ENCODE measurements around the gene ZNF432.

ZNF432 gene

DNA sequence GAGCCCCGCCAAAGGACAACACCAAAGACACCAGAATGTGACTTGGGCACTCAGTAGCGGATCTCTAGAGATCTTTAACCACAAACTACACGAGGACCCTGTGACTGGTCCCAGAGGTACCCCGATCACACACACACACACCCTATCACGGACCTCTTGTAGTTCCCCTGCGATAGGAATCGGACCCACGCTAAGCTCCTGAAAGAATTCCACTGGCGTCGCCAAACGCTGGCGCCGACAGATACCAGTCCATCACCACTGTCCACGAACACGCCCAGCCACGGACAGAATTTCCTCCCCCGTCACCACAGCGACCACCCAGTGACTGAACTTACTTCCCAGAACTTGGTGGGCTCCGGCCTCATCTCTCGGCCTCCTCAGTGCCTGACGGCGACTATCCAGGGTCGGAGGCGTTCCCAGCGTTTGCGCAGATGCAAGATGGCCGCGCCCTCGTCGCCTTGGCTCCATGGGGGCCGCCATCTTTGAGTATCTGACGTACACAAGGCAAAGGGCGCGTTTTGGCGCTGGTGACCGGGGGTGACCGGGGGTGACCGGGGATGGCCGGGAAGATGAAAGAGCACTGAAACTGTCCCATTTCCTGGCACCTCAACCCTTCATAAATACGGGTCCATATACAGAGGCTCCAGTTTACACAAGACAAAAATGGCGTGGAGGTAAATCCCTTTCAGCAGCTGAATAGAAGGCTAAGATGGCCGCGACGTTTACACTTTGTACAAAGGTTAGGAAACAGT is 40.7 kb downstream of the ZNF432 start, which contains the start of gene ZNF615:
TSS of gene ZNF615 (minus strand) at position 406 of the 752 bp plus-strand sequence. CDS start 4,500 bp downstream, outside the sequence.
- peak; percentile 85 for DNase-seq

DNA sequence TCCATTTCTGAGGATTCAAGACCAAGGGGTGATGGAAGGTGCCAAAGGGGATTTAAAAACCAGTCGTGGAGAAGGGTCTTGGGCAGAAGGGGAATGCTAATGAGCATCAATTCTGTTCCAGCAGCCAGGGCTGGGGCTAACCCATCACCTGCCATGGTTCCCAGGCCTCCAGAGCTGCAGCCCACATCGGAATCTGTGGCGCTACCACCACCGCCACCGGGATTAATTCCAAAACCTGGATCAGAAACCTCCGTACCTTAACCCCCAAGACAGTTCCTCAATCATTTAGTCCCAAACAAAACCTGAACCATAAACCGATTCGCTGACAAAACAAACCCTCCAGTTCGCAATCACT is 41.2 kb downstream of the ZNF432 start:
- DNase-seq, result no peak

DNA sequence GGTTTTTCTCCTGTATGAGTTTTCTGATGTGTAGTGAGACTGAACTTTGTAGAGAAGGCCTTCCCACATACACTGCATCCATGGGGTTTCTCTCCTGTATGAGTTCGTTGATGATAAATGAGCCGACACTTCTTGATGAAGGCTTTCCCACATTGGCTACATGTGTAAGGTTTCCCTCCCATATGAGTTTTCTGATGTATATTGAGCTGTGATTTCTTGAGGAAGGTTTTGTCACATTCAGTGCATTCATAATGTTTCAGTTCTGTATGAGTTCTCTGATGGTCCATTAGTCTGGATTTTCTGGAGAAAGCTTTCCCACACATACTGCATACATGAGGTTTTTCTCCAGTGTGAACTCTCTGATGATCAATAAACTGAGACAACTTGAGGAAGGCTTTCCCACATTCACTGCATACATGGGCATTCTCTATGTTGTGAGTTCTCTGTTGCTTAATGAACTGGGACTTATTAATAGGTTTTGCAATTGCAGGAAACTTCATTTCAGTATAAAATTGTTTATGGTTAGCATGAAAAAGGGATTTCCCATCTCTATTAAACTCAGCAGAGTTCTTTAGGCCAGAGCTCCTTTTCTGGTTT is 54.5 kb downstream of the ZNF432 start:
- DNase-seq, result peak; percentile 2

DNA sequence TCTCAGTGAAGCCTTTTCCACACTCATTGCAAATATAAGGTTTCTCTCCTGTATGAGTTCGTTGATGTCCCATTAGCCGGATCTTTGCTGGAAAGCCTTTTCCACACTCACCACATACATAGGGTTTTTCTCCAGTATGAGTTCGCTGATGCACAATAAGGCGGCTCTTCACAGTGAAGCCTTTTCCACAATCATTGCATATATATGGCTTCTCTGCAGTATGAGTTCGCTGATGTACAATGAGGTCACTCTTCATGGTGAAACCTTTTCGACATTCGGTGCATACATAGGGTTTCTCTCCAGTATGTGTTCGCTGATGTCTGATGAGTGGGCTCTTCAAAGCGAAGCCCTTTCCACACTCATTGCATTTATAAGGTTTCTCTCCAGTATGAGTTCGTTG is 55.2 kb downstream of the ZNF432 start:
- no peak for DNase-seq

DNA sequence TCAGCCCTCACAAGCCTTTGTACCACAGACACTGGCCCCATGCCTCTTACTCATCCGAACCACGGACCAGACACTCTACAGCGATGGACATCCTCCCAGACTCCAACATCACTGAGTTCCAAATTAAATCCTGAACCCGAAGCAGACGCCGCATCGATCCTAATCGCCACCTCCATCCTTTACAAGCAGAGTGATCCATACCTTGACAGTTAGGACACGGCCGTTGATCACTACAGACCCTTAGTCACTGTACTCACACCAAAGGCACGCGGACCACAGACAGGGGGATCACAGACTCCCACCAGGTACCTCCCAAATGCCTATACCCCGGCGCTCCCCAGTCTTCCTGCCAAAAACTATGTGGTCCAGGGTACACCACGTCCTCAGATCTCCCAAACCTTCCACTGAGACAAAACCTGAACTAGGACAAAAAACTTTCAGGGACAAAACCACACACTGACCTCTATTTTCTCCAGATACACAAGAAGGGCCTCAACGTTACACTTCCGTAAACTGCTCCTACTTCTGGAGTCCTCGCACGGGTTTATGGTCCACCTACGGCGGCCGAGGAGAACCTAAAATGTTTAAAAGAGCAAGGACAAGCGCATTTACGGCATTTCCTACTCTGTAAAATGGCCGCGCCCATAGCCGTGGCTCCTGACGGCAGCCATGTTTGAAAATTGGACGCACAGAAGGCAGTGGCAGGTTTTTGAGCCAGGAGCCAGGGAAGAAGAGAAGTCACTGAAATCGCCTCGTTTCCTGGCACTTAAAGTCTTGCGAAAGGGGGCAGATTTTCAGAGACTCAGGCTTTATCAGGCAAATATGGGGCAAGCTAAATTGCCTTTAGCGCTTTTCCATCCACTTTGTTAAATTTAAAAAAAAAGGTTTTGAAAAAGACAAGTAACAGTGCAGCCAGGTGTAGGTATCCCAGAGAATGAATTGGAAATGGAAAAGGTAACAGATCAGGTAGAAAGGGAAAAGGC is 62.0 kb downstream of the ZNF432 start, which contains the start of gene ZNF350:
TSS of gene ZNF350 (minus strand) at position 532 of the 983 bp plus-strand sequence. CDS start 12,480 bp downstream, outside the sequence.
- peak; percentile 96 for DNase-seq

DNA sequence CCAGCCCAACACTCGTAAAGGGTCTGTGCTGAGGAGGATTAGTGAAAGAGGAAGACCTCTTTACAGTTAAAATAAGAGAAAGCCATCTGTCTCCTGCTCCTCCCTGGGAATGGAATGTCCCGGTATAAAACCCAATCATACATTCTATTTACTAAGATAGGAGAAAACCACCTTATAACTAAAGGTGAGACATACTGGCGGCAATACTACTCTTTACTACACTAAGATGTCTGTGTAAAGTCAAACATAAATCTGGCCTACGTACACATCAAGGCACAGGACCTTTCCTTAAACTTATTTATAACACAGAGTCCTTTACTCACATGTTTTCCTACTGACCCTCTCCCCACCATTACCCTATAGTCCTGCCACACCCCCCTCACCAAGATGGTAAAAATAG is 65.3 kb downstream of the ZNF432 start:
- DNase-seq, result no peak
